IPS-20b (cell line): Measurements from ENCODE around the gene ENKUR.

Experiments used
- H3K27ac ChIP-seq: one replicate; pipeline ENCODE4 v1.5.1; 2013; ENCODE audit warnings: low read length
- H3K27me3 ChIP-seq: 2 replicates; pipeline ENCODE4 v1.6.1; 2013; ENCODE audit warnings: mild to moderate bottlenecking, low read length, inconsistent platforms; ENCODE audit not compliant: insufficient read depth
- H3K36me3 ChIP-seq: 2 replicates; pipeline ENCODE4 v1.6.1; 2013; ENCODE audit warnings: low read depth, mild to moderate bottlenecking, inconsistent platforms, low read length, moderate library complexity; ENCODE audit not compliant: insufficient read depth
- H3K4me1 ChIP-seq: 2 replicates; pipeline ENCODE4 v1.6.1; 2013; ENCODE audit warnings: mild to moderate bottlenecking, control low read depth, inconsistent platforms, low read length, moderate library complexity; ENCODE audit not compliant: insufficient read depth
- H3K4me3 ChIP-seq: 2 replicates; pipeline ENCODE4 v1.5.1; 2013; ENCODE audit warnings: mild to moderate bottlenecking, low read length, inconsistent platforms
- H3K9ac ChIP-seq: 2 replicates; pipeline ENCODE4 v1.6.1; 2013; ENCODE audit warnings: low read depth, mild to moderate bottlenecking, inconsistent platforms, low read length, moderate library complexity
- H3K9me3 ChIP-seq: 2 replicates; pipeline ENCODE4 v1.6.1; 2013; ENCODE audit warnings: mild to moderate bottlenecking, low read depth, low read length, inconsistent platforms; ENCODE audit not compliant: insufficient read depth

Gene ENKUR

GRCh38 chr10:24935504-24936292, 80.3 kb downstream of the ENKUR start:
- H3K27ac ChIP-seq, result no peak overlapping the region
- no peak overlapping the region for H3K9ac ChIP-seq
- no peak overlapping the region for H3K4me3 ChIP-seq
- no peaks in the 10 kb centered on the region for H3K36me3 ChIP-seq
- H3K27me3 ChIP-seq, result no peaks in the 10 kb centered on the region
- no peaks in the 10 kb centered on the region for H3K4me1 ChIP-seq
- no peaks in the 10 kb centered on the region for H3K9me3 ChIP-seq
